SK-N-SH (cell line): ENCODE measurements around the gene BAIAP2L2. TPM values are rescaled to one million over a fixed set of nuclear protein-coding genes. Genes with fewer than 3 reads are reported as not detected.

ENCODE experiments used
- CTCF ChIA-PET: fragments of 300-600, 350-600 bp; formaldehyde crosslinking; extraction: SDS; loops from one replicate; lab custom pipeline; 2021; lab: Yijun Ruan, JAX
- POLR2A ChIA-PET: fragments of 350-600 bp; sonication (Branson Sonifier 250); formaldehyde crosslinking; extraction: SDS; loops from one replicate; lab custom pipeline; 2020; ENCODE audit warnings: antibody characterized with exemption, inconsistent platforms; lab: Yijun Ruan, JAX
- DNase-seq: peaks from one replicate; pipeline ENCODE4 v3.0.0; 2012
- H2AFZ ChIP-seq: fragments of 200-600 bp; sonication (generic); 2 replicates; pipeline ENCODE4 v1.8.1; 2016; ENCODE audit warnings: antibody characterized with exemption, mild to moderate bottlenecking, low read depth
- H3F3A ChIP-seq: fragments of 200-600 bp; sonication (generic); replicated peaks from 2 replicates; pipeline ENCODE3; 2016; ENCODE audit warnings: antibody characterized with exemption, mild to moderate bottlenecking; ENCODE audit not compliant: insufficient read depth
- H3K27ac ChIP-seq, 2 experiments: fragments of 200-500 bp in 1 of 2; fragments of 200-600 bp in 1 of 2; sonication (Bioruptor generic) in 1 of 2; sonication (generic), shearing (Covaris generic) in 1 of 2; 2 replicates each; pipeline versions ENCODE4 v1.5.1 to v1.6.1; 2014 to 2016; ENCODE audit warnings: low read depth in 2 of 2, inconsistent platforms in 1 of 2, low read length in 1 of 2, mild to moderate bottlenecking in 1 of 2, mixed read lengths in 1 of 2
- H3K27me3 ChIP-seq: fragments of 200-600 bp; sonication (generic), shearing (Covaris generic); 2 replicates; pipeline ENCODE4 v1.6.1; 2016; ENCODE audit warnings: mixed run types; ENCODE audit not compliant: insufficient read depth
- H3K36me3 ChIP-seq, 2 experiments: fragments of 200-500 bp in 1 of 2; fragments of 200-600 bp in 1 of 2; sonication (Bioruptor generic) in 1 of 2; sonication (generic) in 1 of 2; replicated peaks in 1 of 2; 2 replicates each; pipeline versions ENCODE3 to v1.5.1; 2014 to 2016; ENCODE audit warnings: low read length in 1 of 2, mild to moderate bottlenecking in 1 of 2; ENCODE audit not compliant: insufficient read depth in 2 of 2, control insufficient read depth in 1 of 2
- H3K4me1 ChIP-seq, 2 experiments: fragments of 200-500 bp in 1 of 2; fragments of 200-600 bp in 1 of 2; sonication (Bioruptor generic) in 1 of 2; sonication (generic), shearing (Covaris generic) in 1 of 2; 2 replicates each; pipeline versions ENCODE4 v1.5.1 to v1.6.1; 2014 to 2016; ENCODE audit warnings: low read depth in 1 of 2, low read length in 1 of 2, mixed run types in 1 of 2; ENCODE audit not compliant: insufficient read depth in 2 of 2, control insufficient read depth in 1 of 2
- H3K4me2 ChIP-seq: fragments of 200-600 bp; sonication (generic), shearing (Covaris generic); 2 replicates; pipeline ENCODE4 v1.6.1; 2017; ENCODE audit warnings: mixed run types
- H3K4me3 ChIP-seq, 2 experiments: fragments of 200-500 bp in 1 of 2; fragments of 200-600 bp in 1 of 2; sonication (Bioruptor generic) in 1 of 2; sonication (generic), shearing (Covaris generic) in 1 of 2; 2 replicates each; pipeline versions ENCODE4 v1.5.1 to v1.8.1; 2014 to 2016; ENCODE audit warnings: low read depth in 2 of 2, inconsistent platforms in 1 of 2, low read length in 1 of 2, mild to moderate bottlenecking in 1 of 2, mixed read lengths in 1 of 2, moderate library complexity in 1 of 2
- H3K79me2 ChIP-seq: fragments of 200-600 bp; sonication (generic); 2 replicates; pipeline ENCODE4 v1.8.1; 2017; ENCODE audit warnings: mild to moderate bottlenecking; ENCODE audit not compliant: insufficient read depth
- H3K9ac ChIP-seq: fragments of 200-600 bp; sonication (generic); 2 replicates; pipeline ENCODE4 v1.6.1; 2017; ENCODE audit warnings: mixed run types
- H3K9me2 ChIP-seq: fragments of 200-600 bp; sonication (generic); 2 replicates; pipeline ENCODE4 v1.6.1; 2017; ENCODE audit warnings: mixed run types
- H3K9me3 ChIP-seq: fragments of 200-600 bp; sonication (generic); 2 replicates; pipeline ENCODE4 v1.6.1; 2017; ENCODE audit warnings: mixed run types, mild to moderate bottlenecking, moderate library complexity
- H4K20me1 ChIP-seq: fragments of 200-600 bp; sonication (generic); 2 replicates; pipeline ENCODE4 v1.6.1; 2017; ENCODE audit warnings: mild to moderate bottlenecking, mixed run types; ENCODE audit not compliant: insufficient read depth
- ELF1 ChIP-seq: IDR thresholded peaks from 2 replicates; pipeline ENCODE4 v1.4.0; 2012
- EP300 ChIP-seq, 2 experiments: IDR thresholded peaks; 2 replicates each; pipeline versions ENCODE4 v1.4.0 to v1.6.1; 2012; ENCODE audit warnings: borderline replicate concordance in 1 of 2, low read depth in 1 of 2, low read length in 1 of 2
- EZH2phosphoT487 ChIP-seq: fragments of 200-600 bp; sonication (generic); IDR thresholded peaks from 2 replicates; pipeline ENCODE4 v1.6.1; 2017; ENCODE audit warnings: low read depth, mixed run types, mild to moderate bottlenecking, antibody characterized with exemption, moderate library complexity, borderline replicate concordance
- FOXJ3 ChIP-seq: sonication (generic); formaldehyde crosslinking; IDR thresholded peaks from 2 replicates; pipeline ENCODE4 v1.5.1; 2020; ENCODE audit warnings: mild to moderate bottlenecking, missing genetic modification reagents
- GATA2 ChIP-seq: sonication (generic); formaldehyde crosslinking; IDR thresholded peaks from 2 replicates; pipeline ENCODE4 v1.5.0; 2020; ENCODE audit warnings: mild to moderate bottlenecking, missing genetic modification reagents
- JUND ChIP-seq: IDR thresholded peaks from 2 replicates; pipeline ENCODE4 v1.4.0; 2012
- MAX ChIP-seq: IDR thresholded peaks from 2 replicates; pipeline ENCODE4 v1.4.0; 2012; ENCODE audit warnings: low read depth
- NRF1 ChIP-seq: IDR thresholded peaks from 2 replicates; pipeline ENCODE4 v1.6.1; 2012; ENCODE audit warnings: low read depth, mild to moderate bottlenecking, low read length
- POLR2AphosphoS5 ChIP-seq: IDR thresholded peaks from 2 replicates; pipeline ENCODE4 v1.6.1; 2012; ENCODE audit warnings: low read depth, low read length
- RAD21 ChIP-seq: IDR thresholded peaks from 2 replicates; pipeline ENCODE4 v1.6.1; 2012; ENCODE audit warnings: mild to moderate bottlenecking, low read length
- RFX5 ChIP-seq: IDR thresholded peaks from 2 replicates; pipeline ENCODE4 v1.6.1; 2012; ENCODE audit warnings: mild to moderate bottlenecking, improper control_type of control experiment, low read length
- TCF12 ChIP-seq: IDR thresholded peaks from 2 replicates; pipeline ENCODE4 v1.4.0; 2012
- TEAD4 ChIP-seq: IDR thresholded peaks from 2 replicates; pipeline ENCODE4 v1.4.0; 2012; ENCODE audit warnings: mild to moderate bottlenecking, borderline replicate concordance; ENCODE audit not compliant: insufficient read depth
- USF1 ChIP-seq: IDR thresholded peaks from 2 replicates; pipeline ENCODE4 v1.4.0; 2012; ENCODE audit warnings: low read depth, borderline replicate concordance
- YY1 ChIP-seq: IDR thresholded peaks from 2 replicates; pipeline ENCODE4 v1.4.0; 2012; ENCODE audit warnings: low read depth, mild to moderate bottlenecking
- WGBS: methylation state at CpG from one replicate; pipeline ENCODE4 v1.1.6; 2017; ENCODE audit warnings: low lambda C conversion rate; 5-methylcytosine and 5-hydroxymethylcytosine counted together
- polyA plus RNA-seq, 3 experiments: library from polyadenylated mRNA; depleted of rRNA; stranded (reverse); fragments of >200 nt; gene quantifications; 2 replicates each; pipeline ENCODE4 v1.2.3, GENCODE V29; 2012
- TF ChIP-seq, protein P1 (sequence below): fragments of 150-350 bp; IDR thresholded peaks from 2 replicates; pipeline ENCODE4 v1.6.1; 2016; ENCODE audit warnings: mild to moderate bottlenecking, low read depth, low read length

BAIAP2L2 gene
- polyA plus RNA-seq, 1 of the 3 experiments (the other 2 are of a cell fraction), result 0.16 TPM

DNA sequence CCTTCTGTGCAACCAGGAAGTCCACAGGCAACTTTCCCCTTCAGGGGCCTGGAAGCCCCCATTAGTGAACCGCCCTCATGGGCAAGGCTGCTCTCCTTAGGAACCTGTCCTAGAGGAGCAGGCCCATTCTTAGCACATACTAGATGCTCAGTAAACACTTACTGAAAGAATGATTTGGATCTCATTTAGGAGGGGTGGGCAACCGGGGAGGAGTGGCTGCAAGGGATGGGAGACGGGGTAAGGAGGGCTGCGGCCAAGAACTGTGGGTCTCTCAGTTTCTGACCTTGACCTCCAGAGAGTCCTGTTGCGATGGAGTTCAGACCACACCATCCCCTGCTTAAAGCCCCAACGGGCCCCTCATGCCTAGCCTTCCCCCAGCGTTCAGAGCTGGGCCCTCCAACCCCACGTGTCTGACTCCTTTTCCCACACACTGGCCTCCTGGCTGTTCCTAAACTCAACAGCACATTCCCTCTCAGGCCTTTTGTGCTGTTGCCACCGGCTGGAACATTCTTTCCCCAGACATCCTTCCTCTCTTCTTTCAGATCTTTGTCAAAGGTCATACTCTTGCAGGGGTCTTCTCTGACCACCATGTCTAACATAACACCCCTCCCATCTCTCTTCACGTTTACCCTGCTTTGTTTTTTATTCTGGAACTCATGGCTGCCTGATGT, 74.0 kb downstream of the BAIAP2L2 start:
- H3K27me3 ChIP-seq, result no peaks in the 10 kb centered on the region
- H3K9ac ChIP-seq, result no peak overlapping the region
- H3K9me3 ChIP-seq, result no peaks in the 10 kb centered on the region
- no peaks in the 10 kb centered on the region for H3K36me3 ChIP-seq
- ChIA-PET POLR2A (no interaction called here), CTCF (no interaction called here)
- H4K20me1 ChIP-seq, result no peaks in the 10 kb centered on the region
- no peak for DNase-seq
- 87% methylated on average over 5 of the region's 10 CpGs for WGBS
- no peak overlapping the region for H3K27ac ChIP-seq
- H3K4me2 ChIP-seq, result no peak overlapping the region
- peaks cover 0 to 4% of the 10 kb centered on the region in 2 experiments; a peak in 1 of 4 replicates for H3K4me1 ChIP-seq
- H3K4me3 ChIP-seq, result no peak overlapping the region
- TF ChIP-seq TCF12 (no peak), MAX (no peak), JUND (no peak), FOXJ3 (no peak)
- H3K9me2 ChIP-seq, result no peaks in the 10 kb centered on the region
- H2AFZ ChIP-seq, result no peak overlapping the region
- no peaks in the 10 kb centered on the region for H3F3A ChIP-seq
- no peaks in the 10 kb centered on the region for H3K79me2 ChIP-seq

GRCh38 chr22:38035530-38035885, 75.0 kb downstream of the BAIAP2L2 start:
- Histone ChIP-seq H3K4me3 (no peak overlapping the region), H3K9me2 (no peaks in the 10 kb centered on the region), H3K9me3 (no peaks in the 10 kb centered on the region), H3K79me2 (no peaks in the 10 kb centered on the region), H3K4me2 (no peak overlapping the region), H3K27ac (no peak overlapping the region), H4K20me1 (no peaks in the 10 kb centered on the region), H2AFZ (no peak overlapping the region), H3K9ac (no peak overlapping the region), H3K4me1 (peaks cover 0 to 4% of the 10 kb centered on the region in 2 experiments; a peak in 1 of 4 replicates), H3K36me3 (no peaks in the 10 kb centered on the region), H3F3A (no peaks in the 10 kb centered on the region), H3K27me3 (no peaks in the 10 kb centered on the region)
- ChIA-PET POLR2A (no interaction called here), CTCF (no interaction called here)
- WGBS, result 97% methylated on average over 3 of the region's 9 CpGs
- TF ChIP-seq YY1, result no peak
- no peak for TF ChIP-seq EZH2phosphoT487
- TF ChIP-seq, protein P1, sequence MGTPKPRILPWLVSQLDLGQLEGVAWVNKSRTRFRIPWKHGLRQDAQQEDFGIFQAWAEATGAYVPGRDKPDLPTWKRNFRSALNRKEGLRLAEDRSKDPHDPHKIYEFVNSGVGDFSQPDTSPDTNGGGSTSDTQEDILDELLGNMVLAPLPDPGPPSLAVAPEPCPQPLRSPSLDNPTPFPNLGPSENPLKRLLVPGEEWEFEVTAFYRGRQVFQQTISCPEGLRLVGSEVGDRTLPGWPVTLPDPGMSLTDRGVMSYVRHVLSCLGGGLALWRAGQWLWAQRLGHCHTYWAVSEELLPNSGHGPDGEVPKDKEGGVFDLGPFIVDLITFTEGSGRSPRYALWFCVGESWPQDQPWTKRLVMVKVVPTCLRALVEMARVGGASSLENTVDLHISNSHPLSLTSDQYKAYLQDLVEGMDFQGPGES, result no peak
- TF ChIP-seq ELF1, result no peak
- no peak for TF ChIP-seq TEAD4
- TF ChIP-seq RAD21, result no peak
- TF ChIP-seq USF1, result no peak
- no peak for TF ChIP-seq GATA2 (CRISPR knock-in tag)
- TF ChIP-seq POLR2AphosphoS5, result no peak
- TF ChIP-seq MAX, result no peak
- TF ChIP-seq EP300 (IDR thresholded peaks at IDR 0.05; ENCODE audit: borderline replicate concordance in 1 of 2, low read depth in 1 of 2, low read length in 1 of 2), result no peak
- no peak for TF ChIP-seq NRF1
- TF ChIP-seq RFX5, result no peak
- TF ChIP-seq TCF12, result no peak
- DNase-seq, result peak; percentile 19

Other genes with a start within 250 kb of the BAIAP2L2 start
- gene MICALL1, start 204.4 kb downstream of the BAIAP2L2 start, polyA plus RNA-seq (2012; rRNA removed), result 12.9 and 15.2 TPM in 2 replicates
- gene C22orf23, start 157.1 kb downstream of the BAIAP2L2 start, polyA plus RNA-seq (2012; rRNA removed), result 0.33 and 0.45 TPM in 2 replicates
- gene POLR2F, start 157.0 kb downstream of the BAIAP2L2 start, polyA plus RNA-seq (2012; rRNA removed), result 146 and 255 TPM in 2 replicates
- not detected in 2 replicates for gene SOX10, start 126.1 kb downstream of the BAIAP2L2 start, polyA plus RNA-seq (2012; rRNA removed)
- 36.8 and 42.8 TPM in 2 replicates for gene PICK1, start 53.3 kb downstream of the BAIAP2L2 start, polyA plus RNA-seq (2012; rRNA removed)
- gene SLC16A8, start 26.5 kb downstream of the BAIAP2L2 start, polyA plus RNA-seq (2012; rRNA removed), result not detected in 2 replicates
- 10.5 and 14.5 TPM in 2 replicates for gene PLA2G6, start 71.1 kb upstream of the BAIAP2L2 start, polyA plus RNA-seq (2012; rRNA removed)
- gene MAFF, start 91.3 kb upstream of the BAIAP2L2 start, polyA plus RNA-seq (2012; rRNA removed), result 7.9 and 8.2 TPM in 2 replicates
- gene TMEM184B, start 162.3 kb upstream of the BAIAP2L2 start, polyA plus RNA-seq (2012; rRNA removed), result 17.4 and 25.3 TPM in 2 replicates
- gene CSNK1E, start 206.7 kb upstream of the BAIAP2L2 start, polyA plus RNA-seq (2012; rRNA removed), result 126 and 130 TPM in 2 replicates